ENCODE measurements around the gene BPIFB4.
"Not testable (repeated sequence)": the region's sequence is repeated elsewhere in the genome, so short reads cannot be mapped to it uniquely, and the experiment has no call there.

BPIFB4 gene

DNA sequence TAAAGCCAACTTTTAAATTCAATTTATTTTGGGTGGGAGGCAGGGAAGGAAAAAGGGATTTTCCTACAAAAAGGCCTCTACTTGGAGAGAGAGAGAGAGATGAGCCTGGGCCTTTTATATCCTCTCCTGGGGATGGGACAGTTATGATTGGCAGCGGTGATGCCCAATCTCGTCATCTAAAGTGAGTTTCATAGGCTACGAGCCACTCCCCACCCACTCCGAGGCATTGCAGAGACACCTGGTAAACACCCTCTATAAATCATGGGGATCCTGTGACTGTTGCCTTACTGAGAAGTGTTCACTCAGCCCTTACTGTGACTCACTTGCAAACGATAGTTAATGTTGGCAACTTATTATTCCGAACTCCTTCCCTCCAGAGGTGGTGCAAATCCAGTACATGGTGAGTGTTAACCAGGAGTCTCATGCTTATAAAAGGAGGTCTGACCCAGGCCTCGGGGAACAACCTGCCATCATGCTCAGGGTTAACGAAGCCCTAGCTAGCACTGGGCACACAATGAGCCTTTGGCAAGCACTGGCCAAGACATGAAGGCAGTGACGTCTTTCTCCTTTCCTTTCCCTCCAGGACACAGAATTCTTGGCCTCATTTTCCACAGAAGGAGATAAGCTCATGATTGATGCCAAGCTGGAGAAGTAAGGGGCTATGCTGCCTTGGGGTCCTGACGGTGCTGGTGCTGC is 20.5 kb downstream of the BPIFB4 start:
- TF ChIP-seq POLR2A (IDR thresholded peaks at IDR 0.05; ENCODE audit: extremely low read depth, insufficient read length) (no peak), MYC (IDR thresholded peaks at IDR 0.05; ENCODE audit: low read depth, low read length) (no peak)
- TF ChIP-seq, protein P1, sequence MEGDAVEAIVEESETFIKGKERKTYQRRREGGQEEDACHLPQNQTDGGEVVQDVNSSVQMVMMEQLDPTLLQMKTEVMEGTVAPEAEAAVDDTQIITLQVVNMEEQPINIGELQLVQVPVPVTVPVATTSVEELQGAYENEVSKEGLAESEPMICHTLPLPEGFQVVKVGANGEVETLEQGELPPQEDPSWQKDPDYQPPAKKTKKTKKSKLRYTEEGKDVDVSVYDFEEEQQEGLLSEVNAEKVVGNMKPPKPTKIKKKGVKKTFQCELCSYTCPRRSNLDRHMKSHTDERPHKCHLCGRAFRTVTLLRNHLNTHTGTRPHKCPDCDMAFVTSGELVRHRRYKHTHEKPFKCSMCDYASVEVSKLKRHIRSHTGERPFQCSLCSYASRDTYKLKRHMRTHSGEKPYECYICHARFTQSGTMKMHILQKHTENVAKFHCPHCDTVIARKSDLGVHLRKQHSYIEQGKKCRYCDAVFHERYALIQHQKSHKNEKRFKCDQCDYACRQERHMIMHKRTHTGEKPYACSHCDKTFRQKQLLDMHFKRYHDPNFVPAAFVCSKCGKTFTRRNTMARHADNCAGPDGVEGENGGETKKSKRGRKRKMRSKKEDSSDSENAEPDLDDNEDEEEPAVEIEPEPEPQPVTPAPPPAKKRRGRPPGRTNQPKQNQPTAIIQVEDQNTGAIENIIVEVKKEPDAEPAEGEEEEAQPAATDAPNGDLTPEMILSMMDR (IDR thresholded peaks at IDR 0.05; ENCODE audit: low read depth, low read length), result no peak
- TF ChIP-seq, protein P2, sequence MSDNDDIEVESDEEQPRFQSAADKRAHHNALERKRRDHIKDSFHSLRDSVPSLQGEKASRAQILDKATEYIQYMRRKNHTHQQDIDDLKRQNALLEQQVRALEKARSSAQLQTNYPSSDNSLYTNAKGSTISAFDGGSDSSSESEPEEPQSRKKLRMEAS (IDR thresholded peaks at IDR 0.05; ENCODE audit: low read depth, low read length), result no peak
- DNase-seq (ENCODE audit: low read depth), result no peak
- no peak overlapping the region for H3K4me3 ChIP-seq (ENCODE audit: low read depth, low read length)

DNA sequence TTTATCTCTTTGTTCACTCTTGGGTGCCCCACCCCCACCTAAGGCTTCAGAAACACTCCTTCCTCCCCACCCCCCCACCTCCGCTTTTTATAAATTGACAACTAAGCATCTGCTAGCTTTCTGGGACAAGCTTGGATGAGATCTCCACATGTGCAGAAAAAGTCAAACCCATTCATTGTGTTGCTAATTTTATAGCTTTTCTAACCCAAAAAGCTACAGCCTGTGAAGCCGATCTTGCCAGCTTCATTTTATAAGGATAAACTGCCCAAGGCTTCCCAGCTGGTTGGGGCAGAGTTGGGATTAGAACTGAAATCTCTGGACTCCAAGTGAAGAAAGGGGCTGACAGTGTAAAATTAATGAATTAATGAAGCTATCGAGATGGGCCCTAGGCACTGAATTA is 24.1 kb downstream of the BPIFB4 start:
- DNase-seq (ENCODE audit: low read depth), result no peak
- H3K4me3 ChIP-seq (ENCODE audit: low read depth, low read length), result no peak overlapping the region
- TF ChIP-seq, protein P1 (IDR thresholded peaks at IDR 0.05; ENCODE audit: low read depth, low read length), result no peak
- TF ChIP-seq MYC (IDR thresholded peaks at IDR 0.05; ENCODE audit: low read depth, low read length) (no peak), POLR2A (IDR thresholded peaks at IDR 0.05; ENCODE audit: extremely low read depth, insufficient read length) (no peak)
- TF ChIP-seq, protein P2 (IDR thresholded peaks at IDR 0.05; ENCODE audit: low read depth, low read length), result no peak

DNA sequence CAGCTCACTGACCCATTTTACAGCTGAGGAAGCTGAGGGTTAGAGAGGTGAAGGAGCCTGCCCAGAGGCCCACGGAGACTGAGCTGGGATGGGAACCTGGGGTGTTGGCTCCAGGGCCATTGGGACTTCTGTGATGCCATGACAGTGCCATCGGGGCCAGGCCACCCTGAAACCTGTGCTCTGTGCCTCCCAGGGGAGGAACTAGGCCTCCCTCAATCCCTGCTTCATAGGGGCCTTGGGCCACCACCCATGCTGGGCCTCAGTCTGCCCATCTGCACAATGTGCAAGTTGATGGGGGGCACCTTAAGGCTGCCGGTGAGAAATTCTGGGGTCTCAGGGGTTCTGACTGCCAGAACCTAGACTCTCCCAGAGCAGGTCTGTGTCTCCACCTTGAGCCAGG is 24.9 kb downstream of the BPIFB4 start:
- DNase-seq (ENCODE audit: low read depth), result no peak
- H3K4me3 ChIP-seq (ENCODE audit: low read depth, low read length), result no peak overlapping the region
- no peak for TF ChIP-seq MYC (IDR thresholded peaks at IDR 0.05; ENCODE audit: low read depth, low read length)
- TF ChIP-seq, protein P2 (IDR thresholded peaks at IDR 0.05; ENCODE audit: low read depth, low read length), result no peak
- TF ChIP-seq POLR2A (IDR thresholded peaks at IDR 0.05; ENCODE audit: extremely low read depth, insufficient read length), result no peak
- TF ChIP-seq, protein P1 (IDR thresholded peaks at IDR 0.05; ENCODE audit: low read depth, low read length), result no peak

DNA sequence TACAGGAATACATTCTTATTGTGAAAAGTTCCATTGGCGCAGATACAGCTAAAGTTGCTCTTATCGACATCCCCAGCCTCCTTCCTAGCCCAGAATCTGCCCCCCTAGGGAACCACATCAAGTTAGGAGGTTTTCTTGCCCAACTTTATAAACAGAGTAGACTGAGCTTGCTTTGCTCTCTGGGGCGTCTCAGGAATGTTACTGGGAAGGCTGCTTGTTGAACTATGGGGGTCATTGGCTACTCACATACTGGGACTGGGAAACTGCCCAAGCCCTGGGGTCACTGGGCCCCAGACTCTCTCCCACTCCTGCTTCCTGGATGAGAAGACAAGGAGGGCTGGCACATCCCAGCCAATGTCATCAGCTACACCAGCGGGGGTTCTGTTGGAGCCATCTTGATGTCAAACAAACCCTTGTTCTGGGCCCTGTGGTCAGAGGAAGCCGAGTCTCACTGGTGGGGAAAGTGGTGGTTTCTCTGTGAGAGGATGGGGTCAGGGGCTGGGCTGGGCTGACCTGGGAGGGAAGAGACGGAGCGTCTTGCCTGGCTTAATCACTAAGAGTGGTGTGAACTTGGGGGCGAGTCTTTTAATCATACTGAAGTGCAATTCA is 26.0 kb downstream of the BPIFB4 start:
- DNase-seq (ENCODE audit: low read depth), result no peak
- H3K4me3 ChIP-seq (ENCODE audit: low read depth, low read length), result no peak overlapping the region
- TF ChIP-seq, protein P1 (IDR thresholded peaks at IDR 0.05; ENCODE audit: low read depth, low read length), result no peak
- TF ChIP-seq, protein P2 (IDR thresholded peaks at IDR 0.05; ENCODE audit: low read depth, low read length), result no peak
- TF ChIP-seq MYC (IDR thresholded peaks at IDR 0.05; ENCODE audit: low read depth, low read length), result no peak
- no peak for TF ChIP-seq POLR2A (IDR thresholded peaks at IDR 0.05; ENCODE audit: extremely low read depth, insufficient read length)

DNA sequence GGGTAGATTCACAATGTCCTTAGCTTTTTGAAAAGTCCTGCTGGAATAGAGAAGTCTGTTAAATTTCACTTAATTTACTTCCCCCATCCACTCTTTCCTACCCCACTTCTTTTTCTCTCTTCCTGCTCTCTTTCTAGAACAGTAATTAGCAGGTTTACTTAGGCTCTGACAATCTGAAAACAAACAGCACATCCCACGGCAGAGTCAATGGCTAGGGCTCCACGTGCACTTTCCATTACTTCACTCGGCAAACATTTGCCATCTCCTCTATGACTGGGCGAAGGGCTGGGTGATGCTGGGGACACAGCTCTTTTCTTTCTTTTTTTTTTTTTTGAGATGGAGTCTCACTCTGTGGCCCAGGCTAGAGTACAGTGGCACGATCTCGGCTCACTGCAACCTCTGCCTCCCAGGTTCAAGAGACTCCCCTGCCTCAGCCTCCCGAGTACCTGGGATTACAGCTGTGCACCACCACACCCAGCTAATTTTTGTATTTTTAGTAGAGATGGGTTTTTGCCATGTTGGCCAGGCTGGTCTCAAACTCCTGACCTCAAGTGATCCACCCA is 26.7 kb downstream of the BPIFB4 start:
- DNase-seq (ENCODE audit: low read depth), result not testable (repeated sequence)

DNA sequence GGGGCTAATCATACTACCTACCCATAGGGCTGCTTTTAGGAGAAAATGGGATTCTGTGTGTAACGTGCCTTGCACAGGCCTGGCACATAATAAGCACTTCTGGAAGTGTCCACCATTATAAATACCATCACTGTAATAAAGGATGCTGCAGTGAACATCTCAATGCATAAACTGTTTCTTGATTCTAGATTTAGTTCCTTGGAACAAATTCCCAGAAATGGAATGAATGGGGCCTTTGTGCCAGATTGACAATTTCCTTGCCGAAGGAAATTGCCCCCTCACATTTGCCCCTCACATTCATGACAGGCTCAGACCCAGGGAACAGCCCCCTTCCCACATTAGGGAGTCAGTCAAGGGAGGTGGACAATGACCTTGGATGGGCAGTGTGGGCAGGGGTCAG is 29.2 kb downstream of the BPIFB4 start:
- no peak overlapping the region for H3K4me3 ChIP-seq (ENCODE audit: low read depth, low read length)
- DNase-seq (ENCODE audit: low read depth), result no peak
- TF ChIP-seq, protein P1 (IDR thresholded peaks at IDR 0.05; ENCODE audit: low read depth, low read length), result no peak
- TF ChIP-seq POLR2A (IDR thresholded peaks at IDR 0.05; ENCODE audit: extremely low read depth, insufficient read length) (no peak), MYC (IDR thresholded peaks at IDR 0.05; ENCODE audit: low read depth, low read length) (no peak)
- TF ChIP-seq, protein P2 (IDR thresholded peaks at IDR 0.05; ENCODE audit: low read depth, low read length), result no peak

More for the DNA sequence above, 26.7 kb downstream of the BPIFB4 start:
- not testable (repeated sequence) for H3K4me3 ChIP-seq (ENCODE audit: low read depth, low read length)
